Suppressor macrophage (primary cell): ENCODE results near the gene DEAF1.

Source experiments
- DNase-seq, 4 experiments: peaks; one replicate each; pipeline ENCODE4 v3.0.0-alpha.2; 2020 to 2022

DEAF1 gene

DNA sequence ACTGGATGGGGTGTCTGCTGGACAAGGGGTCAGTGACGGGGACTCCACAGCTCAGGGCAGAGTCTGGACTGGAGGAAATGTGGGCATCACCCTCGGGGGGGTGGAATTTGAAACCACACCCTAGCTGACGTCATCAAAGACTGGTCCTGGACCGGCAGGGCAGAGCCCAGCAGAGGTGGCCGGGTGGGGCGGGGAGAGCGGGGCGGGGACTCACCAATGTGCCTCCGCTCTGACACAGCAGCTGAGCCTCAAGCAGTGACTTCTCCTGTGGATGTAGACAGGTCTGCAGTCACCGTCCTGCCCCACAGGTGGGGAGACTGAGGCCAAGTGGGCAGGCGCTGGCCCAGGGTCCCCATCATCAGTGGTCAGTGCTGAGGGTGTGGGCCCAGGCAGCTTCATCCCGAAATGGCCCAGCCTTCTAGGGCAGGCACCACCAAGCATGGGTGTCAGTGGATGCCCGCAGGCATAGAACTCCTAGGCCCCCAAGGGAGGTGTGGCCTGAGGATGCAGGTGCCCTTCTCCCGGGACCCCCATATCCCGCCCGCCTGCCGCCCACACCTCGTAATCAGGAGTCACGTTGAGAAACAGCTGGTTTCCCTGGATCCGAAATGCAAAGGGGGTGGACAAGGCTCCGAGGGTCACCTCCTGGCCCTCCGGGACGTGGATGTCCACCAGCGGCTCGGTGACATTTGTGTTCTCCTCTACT is 70.9 kb downstream of the DEAF1 start:
- DNase-seq = no peak

DNA sequence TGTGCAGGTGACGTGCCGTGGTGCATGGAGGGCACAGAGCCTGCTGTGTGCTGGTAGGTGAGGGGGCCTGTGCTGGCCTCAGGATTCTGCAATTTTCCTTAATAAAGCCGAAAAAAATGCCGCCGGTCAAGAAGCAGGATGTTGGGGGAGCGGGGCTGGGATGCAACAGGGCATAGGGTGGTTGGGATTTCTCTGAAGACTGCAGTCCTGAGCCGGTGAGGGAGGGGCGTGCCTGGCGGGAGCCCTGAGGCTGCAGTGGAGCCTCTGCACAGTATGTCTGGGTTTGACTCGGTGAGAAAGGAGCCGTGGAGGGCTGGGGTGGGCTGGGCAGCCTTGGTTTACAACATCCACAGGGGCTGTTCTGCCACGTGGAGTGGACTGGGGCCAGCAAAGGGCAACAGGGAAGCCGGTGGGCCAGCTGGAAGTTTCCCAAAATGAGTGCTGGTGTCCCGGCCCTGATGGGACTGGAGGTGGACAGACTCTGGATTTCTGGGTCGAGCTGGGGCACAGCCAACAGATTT is 71.6 kb downstream of the DEAF1 start:
- DNase-seq = no peak

DNA sequence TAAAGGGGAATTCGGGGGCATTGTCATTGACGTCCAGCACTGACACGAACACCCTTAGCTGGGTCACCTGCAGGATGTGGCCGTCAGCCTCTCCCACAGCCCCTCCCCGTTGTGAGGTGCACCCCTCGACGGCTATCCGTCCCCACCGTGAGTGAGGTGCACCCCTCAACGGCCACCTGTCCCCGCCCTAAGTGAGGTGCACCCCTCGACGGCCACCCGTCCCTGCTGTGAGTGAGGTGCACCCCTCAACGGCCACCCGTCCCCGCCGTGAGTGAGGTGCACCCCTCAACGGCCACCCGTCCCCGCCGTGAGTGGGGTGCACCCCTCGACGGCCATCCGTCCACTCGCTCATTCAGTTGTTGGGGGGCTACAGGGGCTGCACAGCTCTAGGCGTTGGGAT is 73.2 kb downstream of the DEAF1 start:
- DNase-seq = no peak

DNA sequence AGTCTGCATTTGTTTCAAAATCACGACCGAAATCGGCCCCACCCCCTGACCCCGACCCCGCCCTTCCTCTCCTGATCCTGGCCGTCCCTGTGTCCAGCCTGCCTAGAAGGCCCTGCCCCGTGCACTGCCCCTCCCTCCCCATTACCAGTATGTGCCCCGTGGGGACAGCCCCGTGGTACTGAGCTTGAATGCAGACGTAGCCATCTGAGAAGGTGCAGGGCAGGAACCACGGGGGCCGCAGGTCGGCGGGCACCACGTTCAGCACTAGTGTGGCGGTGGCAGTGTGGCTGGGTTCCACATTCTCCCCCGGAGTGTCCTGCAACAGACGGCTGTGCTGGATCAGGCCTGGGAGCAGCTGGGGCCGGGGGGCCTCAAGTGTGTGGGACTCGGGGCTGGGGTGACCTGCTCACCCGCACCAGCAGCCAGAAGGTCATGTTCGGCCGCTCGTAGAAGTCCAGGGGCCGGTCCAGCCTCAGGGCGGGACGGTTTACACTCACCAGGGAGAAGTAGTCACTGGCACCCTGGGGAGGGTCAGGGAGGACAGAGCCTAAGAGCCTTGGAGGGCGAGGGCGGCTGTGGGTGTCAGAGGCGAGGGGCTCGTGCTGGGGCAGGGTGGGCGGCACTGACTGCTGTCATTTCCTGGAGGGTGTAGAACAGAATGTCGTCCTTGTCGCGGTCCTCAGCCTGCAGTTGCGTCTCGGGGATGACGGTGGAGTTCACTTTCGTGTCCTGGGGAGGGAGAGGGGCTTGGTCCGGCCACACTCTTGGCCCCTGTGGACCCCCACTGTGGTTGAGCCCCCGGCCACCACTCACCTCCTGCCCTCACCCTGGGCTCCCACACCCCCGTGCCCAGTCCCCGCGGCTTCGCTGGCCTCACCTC is 73.8 kb downstream of the DEAF1 start:
- DNase-seq = no peak

DNA sequence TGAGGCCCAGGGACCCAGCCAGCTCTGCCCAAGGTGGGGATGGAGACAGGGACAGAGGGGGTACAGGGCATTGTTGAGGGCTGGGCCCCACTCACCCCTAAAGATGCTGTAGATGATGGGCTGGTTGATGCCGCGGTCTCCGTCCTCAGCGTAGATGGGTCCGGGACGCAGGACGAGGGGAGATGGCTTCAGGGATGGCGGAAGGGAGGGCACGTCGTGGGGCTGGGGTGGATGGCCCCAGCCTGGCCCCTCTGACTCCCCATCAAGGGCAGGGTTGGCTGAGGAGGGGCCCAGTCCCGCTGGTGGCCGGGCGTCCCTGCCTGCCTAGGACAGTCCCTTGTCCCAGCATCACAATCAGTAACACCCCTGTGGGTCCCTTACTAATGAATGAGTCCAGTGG is 74.8 kb downstream of the DEAF1 start:
- DNase-seq = no peak

DNA sequence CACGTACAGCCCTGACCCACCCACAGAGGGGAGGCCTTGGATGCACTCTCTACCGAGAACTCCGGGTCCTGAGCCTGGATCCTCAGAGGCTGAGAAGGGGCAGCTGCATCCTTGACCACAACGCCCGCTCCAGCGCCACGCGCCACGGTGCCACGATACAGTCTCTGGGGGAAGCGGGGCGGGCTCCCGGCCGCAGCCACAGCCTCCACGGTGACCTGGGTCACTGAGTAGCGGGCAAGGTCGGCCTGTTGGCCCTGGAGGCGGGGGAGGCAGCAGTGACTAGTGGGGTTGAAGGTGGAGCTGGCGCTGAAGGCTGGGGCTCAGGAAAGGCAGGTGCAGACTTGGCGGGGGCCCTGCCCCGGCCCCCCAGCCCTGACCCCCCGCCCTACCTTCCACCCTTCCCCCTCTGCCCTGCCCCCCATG is 75.4 kb downstream of the DEAF1 start:
- DNase-seq = no peak

DNA sequence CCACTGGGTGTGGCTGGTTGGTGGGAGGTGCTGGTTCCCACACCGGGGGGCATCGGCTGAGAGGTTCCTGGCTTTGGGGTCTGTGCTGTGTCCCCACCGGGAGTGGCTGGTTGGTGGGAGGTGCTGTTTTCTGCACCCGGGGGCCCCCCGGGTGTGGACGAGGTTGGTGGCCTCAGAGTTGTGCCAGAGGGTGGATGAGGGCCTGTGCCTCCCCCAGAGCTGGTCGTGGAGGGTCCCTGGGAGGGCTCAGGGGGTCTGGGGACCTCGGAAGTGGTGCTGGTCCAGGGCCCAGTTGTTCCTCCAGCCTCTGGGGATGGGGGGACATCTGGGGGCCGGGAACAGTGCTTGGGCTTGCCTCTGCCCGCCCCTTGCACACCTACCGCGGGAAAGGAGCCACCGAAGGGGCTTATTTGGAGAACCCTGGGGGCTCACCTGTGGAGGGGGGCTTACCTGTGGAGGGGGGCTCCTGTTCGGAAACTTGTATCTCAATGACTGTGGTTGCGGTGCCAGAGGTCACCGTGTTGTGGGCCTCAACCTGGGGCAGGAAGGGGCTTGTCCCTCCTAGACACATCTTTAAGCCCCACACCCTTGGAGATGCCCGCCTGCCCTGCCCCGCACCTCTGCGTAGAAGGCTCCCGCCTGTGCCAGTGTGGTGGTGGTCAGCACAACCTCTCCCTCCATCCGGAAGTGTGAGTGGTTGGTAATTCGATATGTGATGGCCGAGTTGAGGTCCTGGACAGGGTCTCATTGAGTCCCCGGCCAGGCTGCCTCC is 76.0 kb downstream of the DEAF1 start:
- no peak for DNase-seq

DNA sequence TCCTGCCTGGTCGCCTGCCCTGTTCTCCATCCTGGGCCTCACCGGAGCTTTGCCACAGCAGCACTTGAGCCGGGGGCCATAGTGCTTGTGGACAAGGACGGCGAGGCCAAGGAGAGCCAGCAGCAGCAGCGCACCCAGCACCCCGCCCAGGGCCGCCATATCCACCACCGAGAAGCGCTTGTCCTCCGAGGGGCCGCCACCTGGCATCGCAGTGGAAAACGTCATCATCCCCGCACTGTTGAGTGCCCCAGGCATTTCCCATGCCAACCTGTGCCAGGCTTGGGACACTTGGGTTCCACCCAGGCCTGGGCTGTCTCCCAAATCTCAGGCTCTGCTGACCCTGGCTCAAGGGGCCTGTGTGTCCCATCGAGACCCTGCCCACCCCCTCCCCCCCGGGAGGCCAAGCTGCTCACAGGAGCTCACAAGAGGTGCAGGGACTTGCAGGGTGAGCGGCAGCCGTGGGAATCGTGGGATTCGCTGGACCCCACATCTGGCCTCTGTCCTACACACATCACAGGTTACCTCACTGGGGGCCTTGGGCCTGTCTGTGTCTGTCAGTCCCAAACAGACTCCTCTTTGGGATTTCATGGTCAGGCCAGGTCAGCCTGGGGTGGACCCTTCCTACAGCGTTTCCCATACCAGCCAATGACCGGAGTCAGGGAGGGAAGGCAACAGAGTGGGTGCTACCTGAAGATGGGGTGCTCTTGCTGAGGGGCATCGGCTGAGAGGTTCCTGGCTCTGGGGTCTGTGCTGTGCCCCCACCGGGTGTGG is 76.9 kb downstream of the DEAF1 start:
- DNase-seq = no peak

DNA sequence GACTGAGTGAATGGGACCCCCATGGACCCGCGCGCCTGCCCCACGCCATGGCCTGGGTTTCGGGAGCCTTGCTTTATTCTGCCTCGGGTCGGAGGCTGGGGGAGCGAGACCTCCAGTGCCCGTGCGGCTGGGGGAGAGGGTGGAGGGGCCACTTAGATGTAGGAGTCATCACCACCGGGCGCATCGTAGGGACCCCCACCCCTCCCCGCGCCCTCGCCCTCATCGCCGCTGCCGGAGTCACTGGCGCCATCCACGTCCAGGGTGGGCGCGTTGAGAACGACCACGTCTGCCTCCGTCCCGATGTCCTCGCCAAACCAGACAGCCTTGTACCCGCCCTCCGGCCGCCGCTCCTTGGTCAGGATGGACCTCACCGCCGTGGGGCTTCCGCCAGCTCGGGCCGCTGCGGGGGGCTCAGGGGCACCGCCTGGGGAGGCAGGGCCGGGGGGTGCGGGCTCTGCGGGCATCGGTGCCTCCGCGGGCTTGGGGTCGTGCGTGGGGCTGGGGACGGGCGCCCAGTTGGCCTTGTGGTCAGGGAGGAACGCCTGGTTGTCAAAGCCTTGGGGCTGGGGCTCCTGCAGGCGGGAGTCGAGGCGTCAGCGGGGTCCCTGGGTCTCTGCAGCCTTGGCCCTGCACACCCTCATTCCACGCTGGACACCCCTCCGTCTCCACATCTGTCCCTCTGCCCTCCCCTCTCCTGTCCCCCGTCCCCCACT is 77.7 kb downstream of the DEAF1 start:
- no peak for DNase-seq

DNA sequence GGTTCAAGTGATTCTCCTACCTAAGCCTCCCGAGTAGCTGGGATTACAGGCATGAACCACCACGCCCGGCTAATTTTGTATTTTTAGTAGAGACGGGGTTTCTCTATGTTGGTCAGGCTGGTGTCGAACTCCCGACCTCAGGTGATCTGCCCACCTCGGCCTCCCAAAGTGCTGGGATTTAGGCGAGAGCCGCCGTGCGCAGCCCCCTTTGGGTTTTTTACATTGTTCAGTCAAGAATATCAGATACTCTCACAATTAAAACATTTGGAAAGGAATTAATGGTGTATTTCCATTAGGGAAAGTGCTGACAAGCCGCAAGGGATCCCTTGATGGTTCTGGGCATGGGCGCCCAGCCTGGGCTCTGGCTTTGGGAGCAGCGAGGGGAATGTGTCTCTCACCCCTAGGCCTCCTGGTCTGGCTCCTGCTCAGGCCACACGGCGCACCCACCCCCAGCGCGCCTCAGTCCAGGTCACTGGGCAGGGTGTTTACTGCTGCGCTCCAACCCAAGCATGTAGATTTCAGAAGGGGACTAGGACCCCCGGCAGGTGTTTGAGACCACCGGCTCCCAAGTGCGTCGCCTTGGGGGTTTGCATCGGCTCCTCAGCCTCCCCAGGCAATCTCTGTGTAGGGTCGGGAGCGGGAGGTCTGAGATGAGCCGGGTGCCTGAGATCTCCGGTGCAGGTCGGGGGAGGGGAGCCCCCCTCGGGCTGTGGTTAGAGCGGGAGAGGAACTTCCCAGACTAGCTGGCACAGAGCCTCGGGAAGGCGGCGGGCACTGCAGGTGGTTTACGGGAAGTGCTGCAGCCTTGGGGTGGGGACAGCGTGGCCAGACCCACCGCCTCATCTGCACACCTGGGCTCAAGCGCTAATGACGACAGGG is 78.5 kb downstream of the DEAF1 start:
- DNase-seq = peak in 2 of 4 experiments; percentile 26 to 46

DNA sequence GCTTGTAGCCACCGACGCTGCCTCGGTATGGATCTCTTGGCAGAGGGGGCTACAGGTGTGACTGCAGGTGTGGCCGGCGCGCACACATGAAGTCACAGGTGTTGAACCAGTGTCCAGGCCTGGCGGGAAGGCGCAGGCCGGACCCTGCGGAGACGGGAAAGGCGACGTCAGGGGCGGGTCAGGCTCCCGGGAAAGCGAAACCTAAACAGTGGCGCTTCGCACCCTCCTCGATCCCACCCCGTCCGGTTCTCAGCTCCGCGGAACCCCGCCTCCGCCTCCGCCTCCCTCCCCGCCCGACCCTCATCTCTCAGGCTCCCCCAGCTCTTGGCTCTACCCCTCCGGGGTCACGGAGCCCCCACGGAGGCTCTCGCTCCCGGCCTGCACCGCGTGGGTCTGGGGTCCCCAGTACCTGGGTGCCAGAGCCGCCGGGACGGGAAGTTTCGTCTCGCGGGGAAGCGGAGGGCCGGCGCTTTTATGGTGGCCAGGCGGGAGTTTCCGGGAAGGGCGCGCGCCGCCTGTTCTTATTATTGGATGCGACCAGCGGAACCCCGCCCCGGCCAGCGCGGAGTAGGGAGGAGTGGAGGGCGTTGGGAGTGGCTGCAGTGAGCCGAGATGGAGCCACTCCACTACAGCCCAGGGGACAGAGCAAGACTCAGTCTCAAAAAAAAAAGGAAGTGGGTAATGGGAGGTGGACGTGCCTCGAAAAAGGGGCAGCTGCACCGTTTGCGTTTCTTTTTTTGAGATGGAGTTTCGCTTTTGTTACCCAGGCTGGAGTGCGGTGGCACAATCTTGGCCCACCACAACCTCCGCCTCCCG is 79.3 kb downstream of the DEAF1 start, which contains the start of gene IRF7:
Gene IRF7, minus strand, starts transcription at position 447 of the 816 bp plus-strand sequence. CDS start 586 bp downstream, outside the sequence.
- DNase-seq = peak; percentile 98 to 99 (median 98)

DNA sequence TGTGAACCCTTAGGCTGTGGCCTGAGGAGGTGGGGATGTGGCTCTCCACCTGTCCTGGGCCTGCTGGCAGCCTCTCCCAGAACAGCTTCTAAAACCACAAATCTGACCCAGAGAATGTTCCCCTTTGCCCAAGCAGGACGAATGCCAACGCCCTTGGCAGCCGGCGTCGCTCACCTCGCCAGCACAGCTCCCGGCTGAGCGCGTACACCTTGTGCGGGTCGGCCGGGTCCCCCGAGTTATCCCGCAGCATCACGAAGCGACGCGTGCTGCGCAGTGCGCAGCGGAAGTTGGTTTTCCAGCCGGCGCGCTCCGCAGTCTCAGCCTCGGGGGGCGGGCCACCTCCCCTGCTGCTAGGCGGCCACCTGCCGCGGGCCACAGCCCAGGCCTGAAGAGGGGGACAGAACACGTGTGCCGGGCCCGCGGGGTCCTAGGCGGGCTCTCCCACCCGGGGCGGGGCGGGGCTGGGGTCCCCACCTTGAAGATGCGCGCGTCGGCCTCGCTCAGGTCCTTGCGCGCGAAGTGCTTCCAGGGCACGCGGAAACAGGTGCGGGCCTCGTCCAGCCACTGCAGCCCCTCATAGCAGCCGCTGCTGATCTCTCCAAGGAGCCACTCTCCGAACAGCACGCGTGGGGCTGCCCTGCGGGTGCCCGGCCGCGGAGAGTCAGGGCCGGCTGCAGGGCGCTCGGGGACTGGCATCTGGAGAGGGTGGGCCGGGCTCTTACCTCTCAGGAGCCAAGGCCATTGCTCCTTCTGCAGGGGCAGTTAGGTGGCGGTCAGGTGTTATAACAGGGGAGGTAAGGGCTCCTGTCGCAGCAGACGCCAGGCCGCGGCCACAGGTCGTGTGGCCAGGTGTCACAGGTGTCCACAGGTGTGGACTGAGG is 80.2 kb downstream of the DEAF1 start:
- DNase-seq = no peak

DNA sequence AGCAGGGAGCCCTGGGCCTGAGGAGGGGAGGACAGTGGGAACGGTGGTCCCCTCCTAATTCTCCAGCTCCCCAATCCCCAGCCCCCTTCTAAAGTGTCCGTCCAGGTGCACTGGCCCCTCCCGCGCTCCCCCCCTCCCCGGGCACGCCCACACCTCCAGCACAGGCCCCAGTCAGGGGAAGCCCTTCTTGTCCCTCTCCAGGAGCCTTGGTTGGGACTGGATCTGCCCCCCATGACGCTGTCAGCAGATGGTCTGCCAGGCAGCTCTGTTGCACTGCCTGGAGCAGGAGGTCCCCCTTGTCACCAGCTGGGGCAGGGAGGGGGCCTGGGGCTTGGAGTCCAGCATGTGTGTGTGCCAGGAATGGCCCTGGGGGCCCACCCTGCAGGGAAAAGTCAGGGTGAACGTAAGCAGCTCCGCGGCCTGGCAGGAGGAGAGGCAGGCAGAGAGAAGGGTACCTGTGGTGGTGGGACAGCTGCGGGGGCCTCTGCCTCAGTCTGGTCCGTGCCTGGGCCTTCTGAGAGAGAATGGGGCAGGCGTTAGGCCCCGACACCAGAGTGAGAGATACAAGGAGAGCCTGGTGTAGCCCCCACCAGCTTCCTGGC is 80.9 kb downstream of the DEAF1 start:
- no peak for DNase-seq

DNA sequence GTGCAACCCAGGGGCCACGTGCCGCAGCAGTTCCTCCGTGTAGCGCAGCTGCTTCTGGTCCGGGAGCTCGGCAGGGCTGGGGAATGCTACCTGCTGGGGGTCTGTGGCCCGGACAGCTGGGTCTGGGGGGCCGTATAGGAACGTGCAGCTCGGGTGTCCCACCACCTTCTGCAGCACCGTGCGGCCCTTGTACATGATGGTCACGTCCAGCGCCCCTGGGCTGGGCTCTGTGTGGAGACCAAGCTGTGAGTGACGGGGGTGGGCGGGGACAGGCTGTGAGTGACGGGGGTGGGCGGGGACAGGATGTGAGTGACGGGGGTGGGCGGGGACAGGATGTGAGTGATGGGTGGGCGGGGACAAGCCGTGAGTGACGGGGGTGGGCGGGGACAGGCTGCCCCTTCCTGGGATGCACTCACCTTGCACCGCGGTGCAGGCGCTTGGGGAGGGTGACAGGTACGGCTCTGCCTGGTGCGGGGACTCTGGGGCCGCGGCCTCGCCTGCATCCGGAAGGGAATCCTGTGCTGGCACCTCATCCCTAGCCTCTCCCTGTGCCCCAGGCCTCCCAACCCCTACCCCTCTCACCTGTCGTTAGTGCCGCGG is 81.6 kb downstream of the DEAF1 start:
- DNase-seq = peak; percentile 57 to 88 (median 60)

DNA sequence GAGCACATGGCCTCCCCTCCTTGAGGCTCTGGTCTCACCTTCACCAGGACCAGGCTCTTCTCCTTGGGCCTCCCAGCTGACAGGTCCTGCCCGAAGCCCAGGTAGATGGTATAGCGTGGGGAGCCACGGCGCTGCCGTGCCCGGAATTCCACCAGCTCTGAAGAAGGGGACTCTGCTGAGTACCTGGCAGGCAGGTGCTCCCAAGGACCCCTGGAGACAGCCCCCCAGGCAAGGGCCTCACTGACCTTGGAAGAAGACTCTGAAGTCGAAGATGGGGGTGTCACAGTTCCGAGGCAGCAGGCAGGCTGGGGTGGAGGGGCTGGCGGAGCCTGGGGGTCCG is 82.1 kb downstream of the DEAF1 start:
- no peak for DNase-seq

DNA sequence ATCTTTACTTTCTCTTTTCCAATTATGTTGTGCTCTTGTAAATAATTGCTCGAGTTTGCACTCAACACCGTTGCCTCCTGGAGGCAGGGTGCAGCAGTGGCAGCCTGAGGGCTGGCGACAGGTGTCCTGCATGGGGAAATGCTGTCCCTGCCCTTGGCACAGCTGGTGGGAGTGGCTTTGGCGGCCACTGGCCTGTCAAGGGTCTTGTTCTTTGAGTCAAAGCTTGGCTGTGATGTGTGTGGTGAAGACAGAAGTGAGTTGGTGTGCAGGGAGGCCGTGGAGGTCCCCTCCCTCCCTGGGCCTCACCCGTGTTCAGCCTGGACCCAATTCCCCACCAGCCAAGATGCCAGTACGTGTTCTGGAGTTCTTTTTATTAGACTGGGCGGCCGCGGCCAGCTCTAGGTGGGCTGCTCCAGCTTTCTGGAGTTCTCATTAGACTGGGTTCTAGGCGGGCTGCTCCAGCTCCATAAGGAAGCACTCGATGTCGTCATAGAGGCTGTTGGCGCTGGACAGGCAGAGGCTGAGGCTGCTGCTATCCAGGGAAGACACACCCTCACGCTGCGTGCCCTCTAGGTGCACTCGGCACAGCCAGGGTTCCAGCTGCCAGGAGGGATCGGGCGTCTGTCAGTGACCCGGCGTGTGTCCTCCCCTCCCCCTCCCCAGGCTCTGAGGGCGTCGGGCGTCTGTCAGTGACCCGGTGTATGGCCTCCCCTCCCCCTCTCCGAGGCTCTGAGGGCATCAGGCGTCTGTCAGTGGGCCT is 82.6 kb downstream of the DEAF1 start:
- DNase-seq = peak in 2 of 4 experiments; percentile 17 to 32
